ENCODE measurements around the gene LRRC25. TPM values are rescaled to one million over a fixed set of nuclear protein-coding genes. Genes with fewer than 3 reads are reported as not detected.
A peak's percentile ranks its signal among the peaks of the same experiment; 100 is the strongest.
"Not testable (repeated sequence)": the region's sequence is repeated elsewhere in the genome, so short reads cannot be mapped to it uniquely, and the experiment has no call there.

LRRC25 gene
- total and polyA plus RNA-seq, 7 donors, result 2.2 to 13.3 (median 8.4) TPM

DNA sequence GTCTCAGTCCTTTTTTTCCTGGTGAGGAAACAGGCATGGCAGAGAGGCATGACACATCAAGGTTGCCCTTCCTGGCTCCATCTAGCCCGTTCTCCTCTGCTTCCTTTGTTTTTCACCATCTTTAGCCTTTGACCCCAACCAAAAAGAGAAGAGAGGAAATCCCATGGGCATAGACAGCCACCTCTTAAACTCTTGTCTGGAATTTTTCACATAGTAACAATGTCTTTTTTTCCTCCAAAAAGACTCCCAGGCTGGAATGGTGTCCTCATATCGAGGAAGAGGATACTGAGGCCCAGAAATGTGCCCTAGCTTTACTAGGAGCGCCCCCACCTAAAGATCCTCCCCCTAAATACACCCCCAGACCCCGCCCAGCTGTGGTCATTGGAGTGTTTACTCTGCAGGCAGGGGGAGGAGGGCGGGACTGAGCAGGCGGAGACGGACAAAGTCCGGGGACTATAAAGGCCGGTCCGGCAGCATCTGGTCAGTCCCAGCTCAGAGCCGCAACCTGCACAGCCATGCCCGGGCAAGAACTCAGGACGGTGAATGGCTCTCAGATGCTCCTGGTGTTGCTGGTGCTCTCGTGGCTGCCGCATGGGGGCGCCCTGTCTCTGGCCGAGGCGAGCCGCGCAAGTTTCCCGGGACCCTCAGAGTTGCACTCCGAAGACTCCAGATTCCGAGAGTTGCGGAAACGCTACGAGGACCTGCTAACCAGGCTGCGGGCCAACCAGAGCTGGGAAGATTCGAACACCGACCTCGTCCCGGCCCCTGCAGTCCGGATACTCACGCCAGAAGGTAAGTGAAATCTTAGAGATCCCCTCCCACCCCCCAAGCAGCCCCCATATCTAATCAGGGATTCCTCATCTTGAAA lies 11.5 kb downstream of the LRRC25 start, which contains the start of gene GDF15:
TSS of gene GDF15 (plus strand) at position 484 of the 868 bp plus-strand sequence. CDS start at position 516, 32 bp downstream.
- intact Hi-C loops (cut with DNase I), result no loop called here
- peak; percentile 86 for DNase-seq
- H3K9me3 ChIP-seq, result peaks cover 0 to 5% (median 0%) of the 10 kb centered on the region in 4 donors
- peaks cover 0 to 44% (median 6%) of the 10 kb centered on the region in 3 donors for H3K27me3 ChIP-seq
- peak within 1 kb of the TSS in 3 of 4 donors; percentile 5 to 21 (median 14) for H3K4me3 ChIP-seq
- H3K36me3 ChIP-seq, result no peaks in the 10 kb centered on the region
- TF ChIP-seq, protein P1, sequence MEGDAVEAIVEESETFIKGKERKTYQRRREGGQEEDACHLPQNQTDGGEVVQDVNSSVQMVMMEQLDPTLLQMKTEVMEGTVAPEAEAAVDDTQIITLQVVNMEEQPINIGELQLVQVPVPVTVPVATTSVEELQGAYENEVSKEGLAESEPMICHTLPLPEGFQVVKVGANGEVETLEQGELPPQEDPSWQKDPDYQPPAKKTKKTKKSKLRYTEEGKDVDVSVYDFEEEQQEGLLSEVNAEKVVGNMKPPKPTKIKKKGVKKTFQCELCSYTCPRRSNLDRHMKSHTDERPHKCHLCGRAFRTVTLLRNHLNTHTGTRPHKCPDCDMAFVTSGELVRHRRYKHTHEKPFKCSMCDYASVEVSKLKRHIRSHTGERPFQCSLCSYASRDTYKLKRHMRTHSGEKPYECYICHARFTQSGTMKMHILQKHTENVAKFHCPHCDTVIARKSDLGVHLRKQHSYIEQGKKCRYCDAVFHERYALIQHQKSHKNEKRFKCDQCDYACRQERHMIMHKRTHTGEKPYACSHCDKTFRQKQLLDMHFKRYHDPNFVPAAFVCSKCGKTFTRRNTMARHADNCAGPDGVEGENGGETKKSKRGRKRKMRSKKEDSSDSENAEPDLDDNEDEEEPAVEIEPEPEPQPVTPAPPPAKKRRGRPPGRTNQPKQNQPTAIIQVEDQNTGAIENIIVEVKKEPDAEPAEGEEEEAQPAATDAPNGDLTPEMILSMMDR (IDR thresholded peaks at IDR 0.05), result peak in 2 of 4 experiments; percentile 35 to 55
- TF ChIP-seq EP300 (IDR thresholded peaks at IDR 0.05) (no peak), POLR2A (IDR thresholded peaks at IDR 0.05) (peak in 1 of 2 donors; percentile 77), POLR2AphosphoS5 (IDR thresholded peaks at IDR 0.05) (peak in 3 of 4 donors; percentile 53 to 82 (median 67))
- H3K4me1 ChIP-seq, result peaks cover 0 to 20% (median 13%) of the 10 kb centered on the region in 4 donors
- peak within 1 kb of the TSS in 2 of 4 donors; percentile 39 to 40 for H3K27ac ChIP-seq
- WGBS, 2 donors, result 8 to 39% methylated on average over 33 of the region's 33 CpGs

DNA sequence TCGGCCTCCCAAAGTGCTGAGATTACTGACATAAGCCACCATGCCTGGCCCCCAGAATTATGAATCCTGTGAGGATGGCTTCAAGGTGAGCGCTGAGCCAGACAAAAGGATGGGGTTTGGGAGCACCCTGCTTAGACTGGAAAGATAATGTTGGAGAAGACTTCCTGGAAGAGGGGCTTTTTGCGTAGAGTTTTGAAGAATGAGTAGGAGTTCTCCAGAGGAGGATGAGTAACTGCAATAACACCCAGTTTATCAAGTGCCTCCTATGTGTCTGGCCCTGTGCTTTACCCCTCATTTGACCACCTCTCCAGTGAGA lies 12.1 kb downstream of the LRRC25 start:
- peaks cover 0 to under 1% (median 0%) of the 10 kb centered on the region in 4 donors for H3K9me3 ChIP-seq
- H3K36me3 ChIP-seq, result no peaks in the 10 kb centered on the region
- peaks cover 0 to 26% (median 16%) of the 10 kb centered on the region in 4 donors for H3K4me1 ChIP-seq
- DNase-seq, result no peak
- no peak overlapping the region for H3K27ac ChIP-seq
- 94% methylated on average over 3 of the region's 3 CpGs for WGBS, 2 donors
- H3K4me3 ChIP-seq, result no peak overlapping the region
- TF ChIP-seq, protein P1 (IDR thresholded peaks at IDR 0.05), result no peak
- no peak for TF ChIP-seq EP300 (IDR thresholded peaks at IDR 0.05)
- no peak for TF ChIP-seq POLR2AphosphoS5 (IDR thresholded peaks at IDR 0.05)
- TF ChIP-seq POLR2A (IDR thresholded peaks at IDR 0.05), result no peak
- H3K27me3 ChIP-seq, result peaks cover 0 to 44% (median 6%) of the 10 kb centered on the region in 3 donors
- intact Hi-C loops (cut with DNase I), result no loop called here

DNA sequence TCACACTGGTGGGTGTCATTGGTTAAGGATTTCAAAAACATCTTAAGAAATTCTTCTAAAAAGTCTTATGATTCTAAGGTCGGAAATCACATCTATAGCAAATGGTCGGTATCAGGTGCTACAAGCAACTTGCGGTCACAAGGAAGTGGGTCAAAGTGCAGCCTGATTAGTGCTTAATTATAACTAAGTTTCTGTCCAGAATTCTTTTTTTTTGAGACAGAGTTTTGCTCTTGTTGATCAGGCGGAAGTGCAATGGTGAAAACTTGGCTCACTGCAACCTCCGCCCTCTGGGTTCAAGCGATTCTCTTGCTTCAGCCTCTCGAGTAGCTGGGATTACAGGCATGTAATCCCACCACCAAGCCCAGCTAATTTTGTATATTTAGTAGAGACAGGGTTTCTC lies 12.6 kb downstream of the LRRC25 start:
- Histone ChIP-seq H3K36me3 (no peaks in the 10 kb centered on the region), H3K27me3 (peaks cover 0 to 44% (median 6%) of the 10 kb centered on the region in 3 donors), H3K27ac (no peak overlapping the region), H3K4me1 (peaks cover 0 to 32% (median 19%) of the 10 kb centered on the region in 4 donors), H3K9me3 (no peaks in the 10 kb centered on the region), H3K4me3 (no peak overlapping the region)
- WGBS, 2 donors, result 77 to 87% methylated on average over 7 of the region's 7 CpGs
- intact Hi-C loops (cut with DNase I), result no loop called here
- TF ChIP-seq POLR2AphosphoS5 (IDR thresholded peaks at IDR 0.05), result no peak
- TF ChIP-seq, protein P1 (IDR thresholded peaks at IDR 0.05), result no peak
- TF ChIP-seq EP300 (IDR thresholded peaks at IDR 0.05), result no peak
- TF ChIP-seq POLR2A (IDR thresholded peaks at IDR 0.05), result no peak
- no peak for DNase-seq

DNA sequence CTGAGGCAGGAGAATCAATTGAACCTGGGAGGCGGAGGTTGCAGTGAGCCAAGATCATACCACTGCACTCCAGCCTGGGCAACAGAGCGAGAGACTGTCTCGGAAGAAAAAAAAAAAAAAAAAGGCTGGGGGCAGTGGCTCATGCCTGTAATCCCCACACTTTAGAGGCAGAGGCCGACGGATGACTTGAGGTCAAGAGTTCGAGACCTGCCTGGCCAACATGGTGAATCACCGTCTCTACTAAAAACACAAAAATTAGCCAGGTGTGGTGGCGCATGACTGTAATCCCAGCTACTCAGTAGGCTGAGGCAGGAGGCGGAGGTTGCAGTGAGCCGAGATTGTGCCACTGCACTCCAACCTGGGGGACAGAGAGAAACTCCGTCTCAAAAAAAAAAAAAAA lies 13.8 kb downstream of the LRRC25 start:
- H3K27ac ChIP-seq; DNase-seq; H3K36me3 ChIP-seq; H3K4me3 ChIP-seq; intact Hi-C loops (cut with DNase I); H3K9me3 ChIP-seq: not testable (repeated sequence)
- peaks cover 0 to 33% (median 19%) of the 10 kb centered on the region in 4 donors for H3K4me1 ChIP-seq
- H3K27me3 ChIP-seq, result peaks cover 0 to 44% (median 6%) of the 10 kb centered on the region in 3 donors
- WGBS, 2 donors, result 91 to 94% methylated on average over 11 of the region's 11 CpGs

DNA sequence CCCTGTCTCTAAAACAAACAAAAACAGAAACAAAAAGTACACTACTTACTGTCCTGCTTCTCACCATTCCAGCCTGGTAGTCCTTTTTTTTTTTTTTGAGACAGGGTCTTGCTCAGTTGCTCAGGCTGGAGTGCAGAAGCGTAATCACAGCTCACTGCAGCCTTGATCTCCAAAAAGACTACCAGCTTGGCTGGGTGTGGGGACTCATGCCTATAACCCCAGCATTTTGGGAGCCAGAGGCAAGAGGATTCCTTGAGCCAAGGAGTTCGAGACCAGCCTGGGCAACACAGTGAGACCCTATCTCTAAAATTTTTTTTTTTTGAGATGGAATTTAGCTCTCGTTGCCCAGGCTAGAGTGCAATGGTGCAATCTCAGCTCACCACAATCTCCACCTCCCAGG lies 16.6 kb downstream of the LRRC25 start:
- no peak for DNase-seq
- WGBS, 2 donors, result 75 to 76% methylated on average over 3 of the region's 3 CpGs
- Histone ChIP-seq H3K4me1 (peaks cover 0 to 21% (median 9%) of the 10 kb centered on the region in 4 donors), H3K9me3 (no peaks in the 10 kb centered on the region), H3K36me3 (no peaks in the 10 kb centered on the region), H3K27me3 (peaks cover 0 to 29% (median 6%) of the 10 kb centered on the region in 3 donors), H3K27ac (peak overlapping the region; percentile 50 to 77 (median 64)), H3K4me3 (no peak overlapping the region)
- intact Hi-C loops (cut with DNase I), result no loop called here
- TF ChIP-seq, protein P1 (IDR thresholded peaks at IDR 0.05), result no peak
